DND-41 (cell line): Measurements from ENCODE around the gene RRM1.

Experiments used
- ATAC-seq: fragments of 200-7000 bp; cut with Tn5 transposase; 3 replicates; pipeline ENCODE4 v1.9.1; 2021; ENCODE audit warnings: low read depth; ENCODE audit not compliant: insufficient read depth
- DNase-seq: peaks from one replicate; pipeline ENCODE4 v3.0.0-alpha.2; 2020
- H2AFZ ChIP-seq: 2 replicates; pipeline ENCODE4 v1.6.0; 2012; ENCODE audit warnings: low read depth, low read length
- H3K27ac ChIP-seq: 2 replicates; pipeline ENCODE4 v1.5.1; 2012; ENCODE audit warnings: low read length, inconsistent platforms
- H3K27me3 ChIP-seq: fragments of 200-600 bp; sonication (generic); 2 replicates; pipeline ENCODE4 v1.6.0; 2012; ENCODE audit warnings: low read length, mild to moderate bottlenecking, inconsistent platforms; ENCODE audit not compliant: insufficient read depth, poor library complexity
- H3K36me3 ChIP-seq: 2 replicates; pipeline ENCODE4 v1.5.1; 2012; ENCODE audit warnings: low read length, inconsistent platforms; ENCODE audit not compliant: insufficient read depth
- H3K4me1 ChIP-seq: 2 replicates; pipeline ENCODE4 v1.5.1; 2012; ENCODE audit warnings: mild to moderate bottlenecking, low read length; ENCODE audit not compliant: insufficient read depth
- H3K4me2 ChIP-seq: 2 replicates; pipeline ENCODE4 v1.6.0; 2012; ENCODE audit warnings: mild to moderate bottlenecking, moderate library complexity, low read length, inconsistent platforms; ENCODE audit not compliant: insufficient read depth
- H3K4me3 ChIP-seq, 2 experiments: fragments of 200-600 bp in 1 of 2; shearing (Covaris generic) in 1 of 2; 2 replicates each; pipeline ENCODE4 v1.5.1; 2012 to 2016; ENCODE audit warnings: inconsistent platforms in 2 of 2, low read length in 2 of 2, mild to moderate bottlenecking in 2 of 2, low read depth in 1 of 2, moderate library complexity in 1 of 2
- H3K79me2 ChIP-seq: 2 replicates; pipeline ENCODE4 v1.6.0; 2012; ENCODE audit warnings: low read length, inconsistent platforms; ENCODE audit not compliant: insufficient read depth
- H3K9ac ChIP-seq: 2 replicates; pipeline ENCODE4 v1.6.0; 2012; ENCODE audit warnings: low read depth, mild to moderate bottlenecking, inconsistent platforms, low read length, moderate library complexity
- H3K9me3 ChIP-seq: 2 replicates; pipeline ENCODE4 v1.5.1; 2012; ENCODE audit warnings: low read length, moderate library complexity, mild to moderate bottlenecking, inconsistent platforms; ENCODE audit not compliant: insufficient read depth, severe bottlenecking
- H4K20me1 ChIP-seq: 2 replicates; pipeline ENCODE4 v1.6.0; 2012; ENCODE audit warnings: low read length; ENCODE audit not compliant: insufficient read depth
- EZH2 ChIP-seq: IDR thresholded peaks from 3 replicates; pipeline ENCODE4 v1.6.1; 2012; ENCODE audit warnings: borderline replicate concordance, low read depth, mild to moderate bottlenecking, moderate library complexity, low read length, inconsistent platforms; ENCODE audit not compliant: severe bottlenecking
- TF ChIP-seq, protein P1 (sequence below): IDR thresholded peaks from 2 replicates; pipeline ENCODE4 v1.5.1; 2012; ENCODE audit warnings: borderline replicate concordance, low read length, moderate library complexity, mild to moderate bottlenecking; ENCODE audit not compliant: poor library complexity, severe bottlenecking; ENCODE audit errors: extremely low read depth

The RRM1 gene

GRCh38 chr11:4140067-4140636 lies 45.6 kb downstream of the RRM1 start:
- Histone ChIP-seq H3K79me2 (no peaks in the 10 kb centered on the region), H3K36me3 (peaks cover 69% of the 10 kb centered on the region), H3K27ac (no peak overlapping the region), H2AFZ (no peak overlapping the region), H3K4me3 (no peak overlapping the region), H3K9me3 (peaks cover 17% of the 10 kb centered on the region), H3K9ac (no peak overlapping the region), H3K4me2 (no peak overlapping the region), H3K27me3 (no peaks in the 10 kb centered on the region), H3K4me1 (no peaks in the 10 kb centered on the region), H4K20me1 (no peaks in the 10 kb centered on the region)
- TF ChIP-seq, protein P1, sequence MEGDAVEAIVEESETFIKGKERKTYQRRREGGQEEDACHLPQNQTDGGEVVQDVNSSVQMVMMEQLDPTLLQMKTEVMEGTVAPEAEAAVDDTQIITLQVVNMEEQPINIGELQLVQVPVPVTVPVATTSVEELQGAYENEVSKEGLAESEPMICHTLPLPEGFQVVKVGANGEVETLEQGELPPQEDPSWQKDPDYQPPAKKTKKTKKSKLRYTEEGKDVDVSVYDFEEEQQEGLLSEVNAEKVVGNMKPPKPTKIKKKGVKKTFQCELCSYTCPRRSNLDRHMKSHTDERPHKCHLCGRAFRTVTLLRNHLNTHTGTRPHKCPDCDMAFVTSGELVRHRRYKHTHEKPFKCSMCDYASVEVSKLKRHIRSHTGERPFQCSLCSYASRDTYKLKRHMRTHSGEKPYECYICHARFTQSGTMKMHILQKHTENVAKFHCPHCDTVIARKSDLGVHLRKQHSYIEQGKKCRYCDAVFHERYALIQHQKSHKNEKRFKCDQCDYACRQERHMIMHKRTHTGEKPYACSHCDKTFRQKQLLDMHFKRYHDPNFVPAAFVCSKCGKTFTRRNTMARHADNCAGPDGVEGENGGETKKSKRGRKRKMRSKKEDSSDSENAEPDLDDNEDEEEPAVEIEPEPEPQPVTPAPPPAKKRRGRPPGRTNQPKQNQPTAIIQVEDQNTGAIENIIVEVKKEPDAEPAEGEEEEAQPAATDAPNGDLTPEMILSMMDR = no peak
- TF ChIP-seq EZH2 = no peak
- no peak for DNase-seq
- no peak for ATAC-seq

GRCh38 chr11:4146070-4146771 lies 51.6 kb downstream of the RRM1 start:
- no peak overlapping the region for H3K9ac ChIP-seq
- H3K27ac ChIP-seq = no peak overlapping the region
- H3K4me1 ChIP-seq = no peaks in the 10 kb centered on the region
- ATAC-seq (no peak), DNase-seq (no peak)
- H3K27me3 ChIP-seq = no peaks in the 10 kb centered on the region
- H3K4me3 ChIP-seq = no peak overlapping the region
- no peak overlapping the region for H2AFZ ChIP-seq
- H3K79me2 ChIP-seq = no peaks in the 10 kb centered on the region
- no peak overlapping the region for H3K4me2 ChIP-seq
- TF ChIP-seq, protein P1 = no peak
- TF ChIP-seq EZH2 = no peak
- no peaks in the 10 kb centered on the region for H3K9me3 ChIP-seq
- peaks cover 22% of the 10 kb centered on the region for H3K36me3 ChIP-seq
- H4K20me1 ChIP-seq = no peaks in the 10 kb centered on the region

DNA sequence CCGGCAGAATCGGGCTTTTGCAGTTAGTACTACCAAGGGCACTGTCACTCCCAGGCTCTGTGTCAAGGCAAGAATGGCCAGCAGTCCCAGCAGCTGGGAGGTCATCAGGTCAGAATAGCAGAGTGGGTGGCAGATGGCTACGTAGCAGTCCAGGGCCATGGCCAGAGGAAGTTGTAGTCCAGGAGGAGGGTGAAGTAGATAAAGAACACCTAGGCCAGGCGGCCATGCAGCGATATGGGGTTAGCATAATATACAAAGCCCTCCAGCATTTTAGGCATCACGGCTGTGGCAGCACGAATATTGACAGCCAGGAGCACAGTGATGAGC lies 52.1 kb downstream of the RRM1 start:
- TF ChIP-seq, protein P1 = no peak
- Histone ChIP-seq H3K79me2 (no peaks in the 10 kb centered on the region), H2AFZ (no peak overlapping the region), H3K4me2 (no peak overlapping the region), H3K27me3 (no peaks in the 10 kb centered on the region), H3K4me3 (no peak overlapping the region), H4K20me1 (no peaks in the 10 kb centered on the region), H3K27ac (no peak overlapping the region), H3K4me1 (no peaks in the 10 kb centered on the region), H3K36me3 (peaks cover 17% of the 10 kb centered on the region), H3K9me3 (no peaks in the 10 kb centered on the region), H3K9ac (no peak overlapping the region)
- ATAC-seq = no peak
- DNase-seq = no peak
